Adrenal gland (tissue), 5 donors: ENCODE results near the gene NELL2.

Experiments used
- POLR2A ChIP-seq, 2 donors: fragments of 450-650 bp; IDR thresholded peaks; one replicate each; pipeline ENCODE4 v1.6.1; 2017; ENCODE audit warnings: antibody characterized with exemption in 2 of 2, mild to moderate bottlenecking in 2 of 2, moderate library complexity in 1 of 2
- TF ChIP-seq, protein P1 (sequence below), 6 experiments: fragments of 450-650 bp in 4 of 6; fragments of 200-600 bp in 2 of 6; sonication (generic) in 1 of 6; IDR thresholded peaks; 1 replicate in 5 of 6; 2 replicates in 1 of 6; pipeline versions ENCODE4 v1.5.1 to v1.8.0; 2016 to 2021; ENCODE audit warnings: antibody characterized with exemption in 6 of 6, mild to moderate bottlenecking in 2 of 6, moderate library complexity in 1 of 6
- donor health status: DM: no; HTN: no; CAD: no.

DNA sequence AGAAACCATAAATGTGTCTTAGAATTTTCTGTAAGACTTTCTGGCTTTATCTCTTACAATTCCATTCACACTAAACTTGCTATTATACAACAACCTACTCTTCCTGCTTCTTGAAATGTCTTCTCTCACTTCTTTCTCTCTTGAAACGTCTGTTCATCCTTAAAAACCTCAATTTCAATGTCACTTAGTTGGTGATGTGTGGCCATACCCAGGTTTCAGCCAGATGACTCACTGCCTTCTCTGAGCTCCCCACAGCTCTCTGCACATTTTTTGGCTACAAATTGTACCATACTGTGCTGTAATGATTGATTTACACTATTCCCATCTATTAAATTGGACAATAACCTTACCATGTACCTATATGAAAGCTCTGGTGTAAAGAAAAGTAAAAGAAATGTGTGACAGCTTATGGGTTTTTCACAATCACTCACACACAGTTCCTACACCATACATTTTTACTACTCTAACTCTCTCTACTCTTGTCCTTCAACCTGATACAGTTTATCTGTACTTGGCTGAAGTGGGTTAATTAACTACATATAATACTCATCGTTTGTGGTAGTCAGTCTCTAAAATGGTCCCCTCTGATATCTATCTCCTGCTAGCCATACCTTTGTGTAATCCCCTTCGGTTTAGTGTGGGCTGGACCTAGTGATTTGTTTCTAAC is 222.1 kb downstream of the NELL2 start:
- TF ChIP-seq, protein P1, sequence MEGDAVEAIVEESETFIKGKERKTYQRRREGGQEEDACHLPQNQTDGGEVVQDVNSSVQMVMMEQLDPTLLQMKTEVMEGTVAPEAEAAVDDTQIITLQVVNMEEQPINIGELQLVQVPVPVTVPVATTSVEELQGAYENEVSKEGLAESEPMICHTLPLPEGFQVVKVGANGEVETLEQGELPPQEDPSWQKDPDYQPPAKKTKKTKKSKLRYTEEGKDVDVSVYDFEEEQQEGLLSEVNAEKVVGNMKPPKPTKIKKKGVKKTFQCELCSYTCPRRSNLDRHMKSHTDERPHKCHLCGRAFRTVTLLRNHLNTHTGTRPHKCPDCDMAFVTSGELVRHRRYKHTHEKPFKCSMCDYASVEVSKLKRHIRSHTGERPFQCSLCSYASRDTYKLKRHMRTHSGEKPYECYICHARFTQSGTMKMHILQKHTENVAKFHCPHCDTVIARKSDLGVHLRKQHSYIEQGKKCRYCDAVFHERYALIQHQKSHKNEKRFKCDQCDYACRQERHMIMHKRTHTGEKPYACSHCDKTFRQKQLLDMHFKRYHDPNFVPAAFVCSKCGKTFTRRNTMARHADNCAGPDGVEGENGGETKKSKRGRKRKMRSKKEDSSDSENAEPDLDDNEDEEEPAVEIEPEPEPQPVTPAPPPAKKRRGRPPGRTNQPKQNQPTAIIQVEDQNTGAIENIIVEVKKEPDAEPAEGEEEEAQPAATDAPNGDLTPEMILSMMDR (IDR thresholded peaks at IDR 0.05): no peak
- TF ChIP-seq POLR2A (IDR thresholded peaks at IDR 0.05): no peak
